NCI-H1417 treated with DMSO at 0.1 percent for 48 hours (cell line): ENCODE data around the gene MEGF9.

Experiments
- DNase-seq: peaks from one replicate; lab custom pipeline; 2025; lab: John Stamatoyannopoulos, UW

Gene MEGF9

GRCh38 chr9:120622790-120623189, 91.5 kb downstream of the MEGF9 start:
- DNase-seq, result no peak

GRCh38 chr9:120621941-120622340, 92.3 kb downstream of the MEGF9 start:
- DNase-seq, result no peak

DNA sequence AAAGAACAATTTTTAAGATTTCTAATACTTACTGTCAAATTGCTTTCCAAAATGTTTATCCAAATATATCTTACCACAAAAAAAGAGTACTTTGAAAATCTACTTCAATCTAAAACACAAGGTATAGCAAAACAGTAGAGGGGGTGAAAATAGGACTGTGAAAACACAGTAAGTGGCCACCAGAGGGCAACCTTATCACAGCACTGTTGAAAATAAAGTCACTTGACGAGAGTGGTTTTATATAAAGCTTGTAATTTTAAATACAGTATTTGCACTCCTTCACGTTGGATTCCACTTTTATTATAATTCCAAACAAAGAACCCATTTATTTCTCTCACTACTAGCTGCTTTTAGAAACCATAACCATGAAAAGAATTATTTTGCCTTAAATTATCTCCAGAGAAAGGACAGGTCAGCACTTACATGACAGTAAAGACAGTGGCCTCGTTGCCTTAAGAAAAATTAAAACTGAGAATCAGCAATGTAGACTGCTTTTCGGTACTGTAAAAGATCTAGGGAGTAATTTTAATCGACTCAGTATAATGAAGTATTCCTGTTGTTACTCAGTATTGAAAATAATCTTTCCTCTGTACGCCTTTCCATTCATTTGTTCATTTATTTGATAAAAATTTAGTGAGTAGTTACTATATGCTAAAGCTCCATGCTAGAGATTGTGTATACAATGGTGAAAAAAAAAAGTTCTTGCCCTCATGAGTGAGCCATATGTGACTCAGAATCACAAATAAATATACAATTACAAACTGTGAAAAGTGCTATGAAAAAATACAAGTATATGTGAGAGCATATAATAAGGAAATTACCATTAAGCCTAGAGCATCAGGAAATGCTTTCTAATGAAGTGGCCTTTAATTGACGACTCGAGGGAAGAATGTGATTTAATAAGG, 94.3 kb downstream of the MEGF9 start:
- peak; percentile 41 for DNase-seq

DNA sequence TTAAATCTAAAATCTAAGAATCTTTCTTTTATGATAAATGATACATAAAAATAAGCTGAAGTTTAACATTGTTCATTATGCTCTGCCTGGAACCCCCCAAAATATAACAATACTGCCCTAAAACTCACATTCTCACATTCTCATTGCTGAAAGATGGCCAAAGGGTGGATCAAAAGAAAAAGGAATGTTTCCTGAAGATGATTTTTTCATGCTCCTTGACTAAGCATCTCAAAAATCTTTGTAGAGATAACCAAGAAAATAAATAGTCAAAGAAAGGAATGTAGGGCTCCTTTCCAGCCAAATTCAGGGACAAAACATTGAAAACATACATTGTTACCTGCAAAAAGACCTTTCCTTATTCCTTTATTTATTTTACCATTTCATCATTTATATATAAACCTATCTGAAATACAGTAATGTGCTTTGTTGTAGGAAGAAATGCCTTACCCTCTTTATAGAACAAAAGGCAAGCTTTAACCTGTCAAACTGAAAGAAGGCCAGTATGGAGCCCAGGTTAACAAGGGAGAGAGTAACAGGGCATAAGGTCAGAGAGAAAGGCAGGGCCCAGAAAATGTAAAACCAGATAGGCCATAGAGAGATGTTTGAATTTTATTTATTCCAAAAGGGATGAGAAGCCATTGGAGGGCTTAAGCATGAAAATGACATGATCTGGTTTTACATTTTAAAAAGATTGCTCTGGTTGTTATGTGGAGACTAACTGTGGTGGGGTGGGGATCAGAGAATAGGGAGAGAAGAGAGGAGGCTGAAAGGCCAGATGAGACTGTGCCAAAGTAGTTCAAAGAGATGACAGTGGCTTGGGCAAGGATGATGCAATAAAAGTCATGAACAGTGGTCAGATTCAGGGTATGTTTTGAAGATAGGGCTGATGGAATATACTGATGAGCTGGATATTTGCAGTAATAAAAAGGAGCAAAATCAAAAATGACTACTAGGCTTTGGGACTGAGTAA, 97.0 kb downstream of the MEGF9 start:
- no peak for DNase-seq

- no peak for DNase-seq
Observed at GRCh38 chr9:120612218-120612617, 102.1 kb downstream of the MEGF9 start.

- DNase-seq, result no peak
Observed at GRCh38 chr9:120611690-120612068, 102.6 kb downstream of the MEGF9 start.

DNA sequence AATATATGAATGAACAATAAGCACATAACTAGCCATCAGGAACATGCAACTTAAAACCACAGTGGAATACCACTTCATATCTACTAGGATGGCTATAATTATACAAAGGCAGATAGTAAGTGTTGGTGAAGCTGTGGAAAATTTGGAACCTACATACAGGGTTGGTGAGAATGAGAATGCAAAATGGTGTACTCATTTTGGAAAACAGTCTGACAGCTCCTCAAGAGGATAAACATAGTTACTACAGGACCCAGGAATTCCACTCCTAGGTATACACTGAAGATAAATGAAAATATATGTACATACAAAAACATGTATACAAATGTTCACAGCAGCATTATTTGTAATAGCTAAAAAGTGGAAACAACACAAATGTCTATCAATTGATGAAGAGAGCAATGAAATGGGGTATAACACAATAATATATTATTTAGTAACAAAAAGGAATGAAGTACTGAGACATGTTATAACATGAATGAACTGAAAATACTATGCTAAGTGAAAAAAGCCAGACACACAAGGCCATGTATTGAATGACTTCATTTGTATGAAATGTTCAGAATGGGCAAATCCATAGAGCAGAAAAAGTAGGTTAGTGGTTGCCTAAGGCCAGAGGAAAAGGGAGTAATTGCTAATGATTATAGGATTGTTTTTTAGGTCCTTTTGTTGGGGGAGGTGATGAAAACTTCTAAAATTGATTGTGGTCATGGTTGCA, 103.1 kb downstream of the MEGF9 start:
- DNase-seq, result no peak

DNA sequence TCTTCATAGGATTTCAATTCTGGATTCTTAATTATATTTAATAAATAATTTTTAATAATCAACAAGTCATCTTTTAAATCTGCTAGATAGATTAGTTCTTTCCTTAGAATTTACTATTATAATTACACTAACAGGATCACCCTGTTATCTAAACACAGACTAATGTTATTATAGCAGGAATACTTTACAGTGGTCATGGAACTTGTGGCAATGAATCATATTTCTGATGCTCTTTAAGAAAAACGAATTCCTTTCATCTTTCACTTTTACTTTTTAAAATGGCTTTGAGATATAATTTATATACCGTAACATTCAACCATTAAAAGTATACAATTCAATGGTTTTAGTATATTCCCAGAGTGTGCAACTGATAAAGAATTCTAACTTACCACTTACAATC, 104.6 kb downstream of the MEGF9 start:
- no peak for DNase-seq

DNA sequence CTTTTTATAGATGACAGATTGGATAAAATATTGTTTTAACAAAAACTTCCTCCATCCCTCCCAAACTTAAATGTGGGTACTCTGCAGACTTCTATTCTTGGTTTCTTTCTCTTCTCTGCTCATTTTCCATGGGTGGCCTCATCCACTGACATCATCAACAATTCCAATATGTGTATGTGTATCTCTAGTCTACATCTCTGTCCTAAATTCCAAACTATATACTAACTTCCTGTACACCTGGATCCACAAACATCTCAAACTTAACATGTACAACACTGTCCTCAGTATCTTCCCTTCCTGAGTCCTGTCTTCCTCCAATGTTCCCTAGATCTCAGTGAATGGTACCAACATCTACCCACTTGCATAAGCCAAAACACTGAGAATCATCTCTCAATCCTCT, 105.8 kb downstream of the MEGF9 start:
- no peak for DNase-seq

- no peak for DNase-seq
Observed at GRCh38 chr9:120603591-120603990, 110.7 kb downstream of the MEGF9 start.

GRCh38 chr9:120603010-120603409, 111.3 kb downstream of the MEGF9 start:
- no peak for DNase-seq

GRCh38 chr9:120593955-120594277, 120.4 kb downstream of the MEGF9 start:
- no peak for DNase-seq

GRCh38 chr9:120593250-120593954, 120.9 kb downstream of the MEGF9 start:
- no peak for DNase-seq

- no peak for DNase-seq
Observed at GRCh38 chr9:120592210-120592609, 122.1 kb downstream of the MEGF9 start.

- DNase-seq, result no peak
Observed at GRCh38 chr9:120587328-120587727, 126.9 kb downstream of the MEGF9 start.

GRCh38 chr9:120583958-120584369, 130.3 kb downstream of the MEGF9 start:
- no peak for DNase-seq

DNA sequence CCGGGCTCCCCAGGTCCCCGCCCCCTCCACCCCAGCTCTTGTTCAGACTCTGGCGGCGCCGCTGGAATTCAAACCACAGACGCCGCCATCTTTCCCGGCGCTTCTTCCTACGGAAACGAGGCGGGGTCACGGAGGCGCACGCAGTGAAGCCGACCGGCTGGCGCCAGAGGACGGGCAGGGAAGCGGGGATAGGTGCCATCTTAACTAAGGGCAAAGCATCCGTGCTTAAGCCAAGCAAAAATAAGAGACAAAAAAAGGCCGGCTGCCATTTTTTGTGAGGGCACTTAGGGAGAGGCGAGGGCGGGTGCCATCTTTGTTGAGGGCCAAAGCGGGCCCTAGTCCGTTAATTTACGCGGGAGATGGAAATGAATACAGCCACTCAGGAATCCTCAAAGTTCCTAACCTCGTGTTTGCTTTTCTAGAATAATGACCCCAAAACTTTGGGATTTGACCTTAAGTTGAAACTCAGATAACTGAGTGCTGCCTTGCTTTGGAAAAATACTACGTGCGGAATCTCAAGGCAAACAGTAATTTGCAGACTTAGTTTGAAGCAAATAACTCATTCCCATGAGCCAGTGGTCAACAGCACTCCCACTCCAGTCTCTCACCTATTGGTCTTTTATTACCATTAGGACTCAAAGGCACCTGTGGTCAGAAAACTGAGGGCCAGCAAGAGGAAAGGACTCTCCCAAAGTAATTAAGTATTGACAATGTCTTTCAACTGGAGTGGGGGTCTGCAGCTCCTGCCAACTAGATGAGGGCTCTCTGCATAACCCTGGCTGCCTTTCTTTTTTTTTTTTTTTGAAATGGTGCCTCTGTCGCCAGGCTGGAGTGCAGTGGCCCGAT, 134.0 kb downstream of the MEGF9 start, which contains the start of gene CDK5RAP2:
TSS of gene CDK5RAP2 (minus strand) at position 117 of the 846 bp plus-strand sequence. CDS start 189 bp downstream, outside the sequence.
- peak; percentile 96 for DNase-seq

DNA sequence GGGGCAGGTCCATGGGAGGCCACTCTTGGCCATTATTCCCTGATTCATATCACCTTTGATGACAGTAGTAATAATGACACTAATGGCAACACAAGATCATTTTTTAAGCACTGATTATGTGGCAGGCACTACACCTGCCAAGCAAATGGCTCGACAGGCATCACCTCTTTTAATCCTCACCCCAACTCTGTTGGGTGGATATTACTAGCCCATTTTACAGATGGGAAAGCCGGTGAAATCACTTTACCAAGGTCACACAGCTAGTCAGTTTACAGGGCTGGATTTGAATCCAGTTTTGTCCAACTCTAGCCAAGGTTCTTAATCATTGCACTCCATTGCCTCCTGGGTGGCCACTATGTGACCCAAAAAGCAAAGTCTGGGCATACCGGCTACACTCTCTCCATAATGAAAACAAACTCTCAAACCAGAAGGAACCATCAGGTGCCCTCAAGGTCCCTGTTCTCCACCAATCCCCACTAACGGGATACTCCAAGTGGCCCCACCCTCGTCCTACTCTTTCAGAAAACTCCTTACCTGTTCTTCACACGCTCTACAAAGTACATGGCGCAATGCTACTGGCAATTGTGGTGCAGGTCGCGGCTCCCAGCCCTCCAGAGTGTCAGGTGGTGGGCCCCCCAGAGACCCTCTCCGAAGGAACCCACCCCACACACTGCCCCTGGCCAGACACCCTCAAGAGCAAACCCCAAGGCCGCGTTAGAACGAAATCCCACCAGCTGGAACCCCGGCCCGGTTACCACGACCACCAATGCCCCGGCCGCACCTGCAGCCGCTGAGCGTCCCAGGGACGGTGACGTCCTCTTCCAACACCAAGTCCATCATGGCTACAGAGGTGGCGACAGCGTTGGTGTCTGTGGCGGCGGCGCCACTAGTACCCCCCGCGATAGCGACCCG, 134.9 kb downstream of the MEGF9 start:
- no peak for DNase-seq

DNA sequence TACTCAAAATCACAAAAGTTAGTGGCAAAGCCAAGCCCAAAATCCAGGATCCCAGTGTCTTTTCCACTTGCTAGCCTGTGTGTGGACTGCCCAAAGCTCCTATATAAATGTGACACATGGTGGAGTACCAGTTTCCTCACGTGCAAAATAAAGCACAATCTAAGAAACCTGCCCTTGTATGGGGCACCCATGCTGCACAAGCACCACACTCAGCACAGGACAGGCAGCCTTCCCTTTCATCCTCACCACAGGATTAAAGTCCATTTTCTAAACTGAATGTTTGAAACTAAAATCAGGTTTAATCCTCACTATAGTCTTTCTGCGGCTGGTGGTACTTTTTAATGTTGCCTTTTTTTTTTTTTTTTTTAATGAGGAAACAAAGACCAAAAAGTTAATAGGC, 139.8 kb downstream of the MEGF9 start:
- DNase-seq, result no peak
